Measurements from ENCODE around the gene ING5.

Gene ING5

DNA sequence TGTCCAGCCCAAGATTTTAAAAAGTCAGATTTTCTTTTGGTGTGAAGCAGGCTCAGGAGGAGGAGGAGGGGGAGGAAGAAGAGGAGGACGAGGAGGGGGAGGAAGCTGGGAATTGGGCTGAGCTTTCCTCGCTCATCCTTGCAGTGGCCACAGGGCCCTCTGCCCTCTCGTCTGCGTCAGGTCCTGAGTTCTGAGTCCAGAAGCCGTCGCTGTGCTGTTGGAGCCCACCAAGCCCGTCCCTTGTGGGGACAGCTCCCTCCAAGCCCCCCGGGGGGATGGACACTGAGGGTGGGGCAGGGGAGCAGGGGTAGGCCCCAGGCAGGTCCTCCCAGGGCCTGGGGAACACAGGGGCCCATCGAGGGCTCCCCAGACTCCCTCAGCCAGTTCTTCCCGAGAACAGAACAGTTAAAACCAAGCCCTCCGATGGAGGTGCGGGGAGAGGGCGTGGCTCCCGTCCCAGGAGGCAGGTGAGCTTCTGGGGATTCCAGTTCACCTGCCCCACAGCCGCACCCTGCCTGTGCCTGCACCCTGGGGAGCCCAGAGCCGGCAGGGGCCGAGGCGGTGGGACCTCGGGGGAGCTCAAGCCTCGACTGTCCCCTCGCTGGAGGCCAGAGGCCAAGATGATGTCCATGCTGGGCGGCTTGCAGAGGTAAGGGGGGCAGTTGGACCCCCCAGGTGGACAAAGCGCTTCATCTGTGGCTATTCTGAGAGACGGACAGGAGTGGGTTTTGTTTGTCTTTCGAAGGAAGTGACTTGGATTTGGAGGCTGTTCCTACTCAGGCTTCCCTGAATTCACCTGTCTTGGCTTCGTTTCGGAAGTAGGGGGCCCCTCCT, 74.7 kb downstream of the ING5 start, which contains the start of gene GAL3ST2:
Gene GAL3ST2 (plus strand): TSS at position 487 of the 834 bp plus-strand sequence. CDS start 134 bp downstream, at position 621.
- no peak for DNase-seq (ENCODE audit: low read depth)

DNA sequence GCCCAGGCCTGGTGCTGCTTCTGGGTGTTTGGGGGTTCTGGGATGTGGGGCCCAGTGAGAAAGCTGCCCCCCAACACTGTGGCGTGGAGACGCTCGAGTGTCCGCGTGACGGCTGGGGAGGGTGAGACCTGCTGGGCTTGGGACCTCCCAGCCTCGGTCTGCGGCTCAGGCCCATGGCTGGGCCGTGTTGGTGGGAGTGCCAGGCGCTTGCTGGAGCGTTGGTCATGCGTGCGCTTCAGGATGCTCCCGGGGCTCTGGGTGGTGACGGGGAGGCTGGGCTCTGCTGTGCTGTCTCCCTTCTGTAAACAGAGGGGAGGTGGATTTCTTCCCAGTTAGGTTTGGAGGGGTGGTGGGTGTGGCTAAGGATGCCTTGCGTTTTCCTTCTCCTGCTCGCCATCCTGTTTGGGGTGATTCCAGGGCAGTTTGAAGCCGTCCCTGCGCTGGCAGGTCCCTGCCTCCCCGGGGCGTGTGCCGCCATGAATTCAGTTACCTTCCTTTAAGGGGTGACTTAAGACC, 75.4 kb downstream of the ING5 start:
- DNase-seq (ENCODE audit: low read depth), result no peak

- no peak for DNase-seq (ENCODE audit: low read depth)
Measured at GRCh38 chr2:241777686-241778627, 76.1 kb downstream of the ING5 start.
